ENCODE data around the gene FGGY.

FGGY gene

GRCh38 chr1:59752556-59753414 lies 455.9 kb downstream of the FGGY start:
- no peaks in the 10 kb centered on the region for H3K27me3 ChIP-seq (ENCODE audit: insufficient read depth, low read length)
- no peaks in the 10 kb centered on the region for H3K9me3 ChIP-seq (ENCODE audit: insufficient read depth, low read depth, low read length)
- no peak overlapping the region for H3K9ac ChIP-seq (ENCODE audit: low read depth, low read length)
- no peaks in the 10 kb centered on the region; the same call in 1 of the 2 replicates for H3K4me1 ChIP-seq (ENCODE audit: insufficient read depth, low read length)
- H3K4me3 ChIP-seq (ENCODE audit: low read length), result no peak overlapping the region
- no peaks in the 10 kb centered on the region for H3K36me3 ChIP-seq (ENCODE audit: insufficient read depth, low read depth, low read length)
- H3K27ac ChIP-seq (ENCODE audit: low read length), result no peak overlapping the region

GRCh38 chr1:59755069-59755685 lies 458.3 kb downstream of the FGGY start:
- H3K9me3 ChIP-seq (ENCODE audit: insufficient read depth, low read depth, low read length), result no peaks in the 10 kb centered on the region
- H3K36me3 ChIP-seq (ENCODE audit: insufficient read depth, low read depth, low read length), result no peaks in the 10 kb centered on the region
- H3K9ac ChIP-seq (ENCODE audit: low read depth, low read length), result no peak overlapping the region
- H3K27me3 ChIP-seq (ENCODE audit: insufficient read depth, low read length), result no peaks in the 10 kb centered on the region
- peaks cover 3% of the 10 kb centered on the region; the same call in 1 of the 2 replicates for H3K4me1 ChIP-seq (ENCODE audit: insufficient read depth, low read length)
- H3K27ac ChIP-seq (ENCODE audit: low read length), result no peak overlapping the region
- H3K4me3 ChIP-seq (ENCODE audit: low read length), result no peak overlapping the region

GRCh38 chr1:59757197-59757747 lies 460.4 kb downstream of the FGGY start:
- Histone ChIP-seq H3K9ac (ENCODE audit: low read depth, low read length) (no peak overlapping the region), H3K9me3 (ENCODE audit: insufficient read depth, low read depth, low read length) (no peaks in the 10 kb centered on the region), H3K36me3 (ENCODE audit: insufficient read depth, low read depth, low read length) (no peaks in the 10 kb centered on the region), H3K27me3 (ENCODE audit: insufficient read depth, low read length) (no peaks in the 10 kb centered on the region), H3K27ac (ENCODE audit: low read length) (no peak overlapping the region), H3K4me3 (ENCODE audit: low read length) (no peak overlapping the region), H3K4me1 (ENCODE audit: insufficient read depth, low read length) (0 out of 2 replicates have a peak, but pooled peaks cover 3% of the 10 kb centered on the region)

GRCh38 chr1:59759156-59759925 lies 462.4 kb downstream of the FGGY start:
- Histone ChIP-seq H3K4me1 (ENCODE audit: insufficient read depth, low read length) (0 out of 2 replicates have a peak, but pooled peaks cover 3% of the 10 kb centered on the region), H3K4me3 (ENCODE audit: low read length) (peak overlapping the region; percentile 39; the same call in 1 of the 2 replicates), H3K27ac (ENCODE audit: low read length) (no peak overlapping the region), H3K27me3 (ENCODE audit: insufficient read depth, low read length) (no peaks in the 10 kb centered on the region), H3K9ac (ENCODE audit: low read depth, low read length) (peak overlapping the region; percentile 26; the same call in 1 of the 2 replicates), H3K9me3 (ENCODE audit: insufficient read depth, low read depth, low read length) (no peaks in the 10 kb centered on the region), H3K36me3 (ENCODE audit: insufficient read depth, low read depth, low read length) (no peaks in the 10 kb centered on the region)

- Histone ChIP-seq H3K27me3 (ENCODE audit: insufficient read depth, low read length) (no peaks in the 10 kb centered on the region), H3K9ac (ENCODE audit: low read depth, low read length) (no peak overlapping the region), H3K9me3 (ENCODE audit: insufficient read depth, low read depth, low read length) (no peaks in the 10 kb centered on the region), H3K4me3 (ENCODE audit: low read length) (no peak overlapping the region), H3K4me1 (ENCODE audit: insufficient read depth, low read length) (peaks cover 6% of the 10 kb centered on the region; the same call in 1 of the 2 replicates), H3K36me3 (ENCODE audit: insufficient read depth, low read depth, low read length) (no peaks in the 10 kb centered on the region), H3K27ac (ENCODE audit: low read length) (no peak overlapping the region)
Measured at GRCh38 chr1:59761443-59761842, 464.5 kb downstream of the FGGY start.

GRCh38 chr1:59763418-59763817 lies 466.5 kb downstream of the FGGY start:
- Histone ChIP-seq H3K9me3 (ENCODE audit: insufficient read depth, low read depth, low read length) (no peaks in the 10 kb centered on the region), H3K4me1 (ENCODE audit: insufficient read depth, low read length) (peaks cover 12% of the 10 kb centered on the region; the same call in 1 of the 2 replicates), H3K27me3 (ENCODE audit: insufficient read depth, low read length) (no peaks in the 10 kb centered on the region)

GRCh38 chr1:59765011-59765730 lies 468.3 kb downstream of the FGGY start:
- H3K9me3 ChIP-seq (ENCODE audit: insufficient read depth, low read depth, low read length), result no peaks in the 10 kb centered on the region
- H3K27ac ChIP-seq (ENCODE audit: low read length), result no peak overlapping the region
- no peaks in the 10 kb centered on the region for H3K36me3 ChIP-seq (ENCODE audit: insufficient read depth, low read depth, low read length)
- no peak overlapping the region for H3K4me3 ChIP-seq (ENCODE audit: low read length)
- H3K4me1 ChIP-seq (ENCODE audit: insufficient read depth, low read length), result peaks cover 9% of the 10 kb centered on the region; the same call in 1 of the 2 replicates
- no peak overlapping the region for H3K9ac ChIP-seq (ENCODE audit: low read depth, low read length)
- no peaks in the 10 kb centered on the region for H3K27me3 ChIP-seq (ENCODE audit: insufficient read depth, low read length)

More at GRCh38 chr1:59763418-59763817, 466.5 kb downstream of the FGGY start:
- H3K4me3 ChIP-seq (ENCODE audit: low read length), result no peak overlapping the region
- H3K9ac ChIP-seq (ENCODE audit: low read depth, low read length), result no peak overlapping the region
- H3K27ac ChIP-seq (ENCODE audit: low read length), result no peak overlapping the region
- H3K36me3 ChIP-seq (ENCODE audit: insufficient read depth, low read depth, low read length), result no peaks in the 10 kb centered on the region

- Histone ChIP-seq H3K27me3 (ENCODE audit: insufficient read depth, low read length) (no peaks in the 10 kb centered on the region), H3K9ac (ENCODE audit: low read depth, low read length) (no peak overlapping the region), H3K27ac (ENCODE audit: low read length) (no peak overlapping the region), H3K9me3 (ENCODE audit: insufficient read depth, low read depth, low read length) (no peaks in the 10 kb centered on the region), H3K4me1 (ENCODE audit: insufficient read depth, low read length) (peaks cover 9% of the 10 kb centered on the region; the same call in 1 of the 2 replicates), H3K36me3 (ENCODE audit: insufficient read depth, low read depth, low read length) (no peaks in the 10 kb centered on the region), H3K4me3 (ENCODE audit: low read length) (no peak overlapping the region)
Measured at GRCh38 chr1:59766227-59766855, 469.4 kb downstream of the FGGY start.

GRCh38 chr1:59767119-59767518 lies 470.2 kb downstream of the FGGY start:
- Histone ChIP-seq H3K4me3 (ENCODE audit: low read length) (no peak overlapping the region), H3K36me3 (ENCODE audit: insufficient read depth, low read depth, low read length) (no peaks in the 10 kb centered on the region), H3K9me3 (ENCODE audit: insufficient read depth, low read depth, low read length) (no peaks in the 10 kb centered on the region), H3K27me3 (ENCODE audit: insufficient read depth, low read length) (no peaks in the 10 kb centered on the region), H3K4me1 (ENCODE audit: insufficient read depth, low read length) (peaks cover 9% of the 10 kb centered on the region; the same call in 1 of the 2 replicates), H3K9ac (ENCODE audit: low read depth, low read length) (no peak overlapping the region), H3K27ac (ENCODE audit: low read length) (no peak overlapping the region)

GRCh38 chr1:59768792-59769735 lies 472.2 kb downstream of the FGGY start:
- H3K36me3 ChIP-seq (ENCODE audit: insufficient read depth, low read depth, low read length), result no peaks in the 10 kb centered on the region
- H3K4me3 ChIP-seq (ENCODE audit: low read length), result no peak overlapping the region
- H3K4me1 ChIP-seq (ENCODE audit: insufficient read depth, low read length), result peaks cover 9% of the 10 kb centered on the region; the same call in 1 of the 2 replicates
- H3K9me3 ChIP-seq (ENCODE audit: insufficient read depth, low read depth, low read length), result no peaks in the 10 kb centered on the region
- no peaks in the 10 kb centered on the region for H3K27me3 ChIP-seq (ENCODE audit: insufficient read depth, low read length)
- no peak overlapping the region for H3K9ac ChIP-seq (ENCODE audit: low read depth, low read length)
- no peak overlapping the region for H3K27ac ChIP-seq (ENCODE audit: low read length)

All from iPS-20b (cell line).